Fibroblast of skin of right quadriceps (primary cell): ENCODE data around the gene ARHGEF16.
A peak's percentile ranks its signal among the peaks of the same experiment; 100 is the strongest.

Experiments
- DNase-seq: peaks from one replicate; pipeline ENCODE4 v3.0.0-alpha.2; 2013

Gene ARHGEF16

GRCh38 chr1:3522564-3523265 is 68.2 kb downstream of the ARHGEF16 start:
- DNase-seq: peak; percentile 91

- DNase-seq: no peak
Measured at GRCh38 chr1:3523980-3524379, 69.5 kb downstream of the ARHGEF16 start.

- DNase-seq: no peak
Measured at GRCh38 chr1:3524556-3525203, 70.2 kb downstream of the ARHGEF16 start.

GRCh38 chr1:3525551-3526482 is 71.4 kb downstream of the ARHGEF16 start:
- no peak for DNase-seq

- no peak for DNase-seq
Measured at GRCh38 chr1:3527774-3528173, 73.3 kb downstream of the ARHGEF16 start.

GRCh38 chr1:3529099-3529729 is 74.7 kb downstream of the ARHGEF16 start:
- no peak for DNase-seq

- no peak for DNase-seq
Measured at GRCh38 chr1:3530086-3530925, 75.8 kb downstream of the ARHGEF16 start.
